ENCODE measurements around the gene MRPS18A. TPM values are rescaled to one million over a fixed set of nuclear protein-coding genes. Genes with fewer than 3 reads are reported as not detected.

The MRPS18A gene
- total and polyA plus RNA-seq, 9 of the 15 experiments (the other 6 are each of a cell fraction or from before 2014, with no cell fraction given): 87.5 to 243 (median 125) TPM

- 44% methylated on average over 12 of the region's 12 CpGs for WGBS (ENCODE audit: insufficient coverage, low coverage, missing lambda C conversion rate)
- peak overlapping the region; percentile 50; the same call in 1 of the 2 replicates for H2AFZ ChIP-seq (ENCODE audit: low read depth, low read length)
- BruUV-seq (replicated peaks): no TSS peak
- peak; percentile 7; the same call in 2 of the 3 replicates for ATAC-seq
- H4K20me1 ChIP-seq (replicated peaks; ENCODE audit: control insufficient read depth, insufficient read depth, low read length): no peaks in the 10 kb centered on the region
- H3K36me3 ChIP-seq (ENCODE audit: control insufficient read depth, insufficient read depth, low read length): no peaks in the 10 kb centered on the region
- no peak overlapping the region for H3K4me3 ChIP-seq
- POLR2A ChIA-PET: interaction anchor here (1.1 to 1.5 kb wide), 2 partner anchors 9 to 12 kb away, joined by 4 to 8 read pairs; no protein-coding TSS in a partner anchor
- H3K9me1 ChIP-seq (ENCODE audit: control insufficient read depth, insufficient read depth, low read length): no peaks in the 10 kb centered on the region
- H3K27ac ChIP-seq (ENCODE audit: extremely low read depth, low read depth, low read length): no peak overlapping the region
- FAIRE-seq: no peak
- H3K79me2 ChIP-seq (ENCODE audit: control insufficient read depth, insufficient read depth, low read length): no peaks in the 10 kb centered on the region
- no peaks in the 10 kb centered on the region for H3K27me3 ChIP-seq (ENCODE audit: control insufficient read depth in 2 of 2, insufficient read depth in 2 of 2, low read length in 2 of 2)
- CTCF ChIA-PET (ENCODE audit: low intra/inter-chr PET ratio): no interaction called here
- no peak overlapping the region for H3K4me2 ChIP-seq (ENCODE audit: insufficient read depth, low read length)
- intact Hi-C loops (cut with micrococcal nuclease): no loop called here
- no peaks in the 10 kb centered on the region for H3K9me3 ChIP-seq (replicated peaks; ENCODE audit: control insufficient read depth, insufficient read depth, low read depth, low read length)
- H3K9ac ChIP-seq (ENCODE audit: insufficient read depth in 1 of 2, low read depth in 2 of 2, low read length in 2 of 2): peak overlapping the region in 1 of 2 experiments; percentile 80; a peak in 2 of 4 replicates
- H3K4me1 ChIP-seq (replicated peaks in 1 of 2; ENCODE audit: control insufficient read depth in 2 of 2, insufficient read depth in 2 of 2, low read length in 2 of 2): peaks cover 26 to 28% of the 10 kb centered on the region in 2 experiments
- no peak for DNase-seq (ENCODE audit: extremely low read depth in 1 of 4, low spot score in 3 of 4)
- TF ChIP-seq DPF2 (IDR thresholded peaks at IDR 0.05) (no peak), BCL6 (CRISPR knock-in tag; IDR thresholded peaks at IDR 0.05) (no peak), ZNF197 (CRISPR knock-in tag; IDR thresholded peaks at IDR 0.05; ENCODE audit: low read depth) (no peak), HDAC8 (tag; IDR thresholded peaks at IDR 0.05) (no peak), PKNOX1 (IDR thresholded peaks at IDR 0.05) (no peak), ESRRB (CRISPR knock-in tag; IDR thresholded peaks at IDR 0.05; ENCODE audit: borderline replicate concordance) (no peak), TAF15 (IDR thresholded peaks at IDR 0.05; ENCODE audit: low read depth, low read length) (0 out of 2 replicates have a peak, but pooled peaks have one; percentile 53), ZHX1 (conservative IDR thresholded peaks at IDR 0.05; ENCODE audit: low read length) (no peak), ZNF766 (CRISPR knock-in tag; conservative IDR thresholded peaks at IDR 0.05) (0 out of 2 replicates have a peak, but pooled peaks have one; percentile 30), CBFA2T3 (IDR thresholded peaks at IDR 0.05) (no peak), KDM2B (CRISPR knock-in tag; IDR thresholded peaks at IDR 0.05) (no peak), GATA2 (CRISPR knock-in tag; IDR thresholded peaks at IDR 0.05) (no peak), ELK1 (CRISPR knock-in tag; IDR thresholded peaks at IDR 0.05) (no peak), GABPB2 (CRISPR knock-in tag; conservative IDR thresholded peaks at IDR 0.05) (no peak), NUFIP1 (IDR thresholded peaks at IDR 0.05; ENCODE audit: partially characterized antibody) (no peak)
- TF ChIP-seq, protein P1, sequence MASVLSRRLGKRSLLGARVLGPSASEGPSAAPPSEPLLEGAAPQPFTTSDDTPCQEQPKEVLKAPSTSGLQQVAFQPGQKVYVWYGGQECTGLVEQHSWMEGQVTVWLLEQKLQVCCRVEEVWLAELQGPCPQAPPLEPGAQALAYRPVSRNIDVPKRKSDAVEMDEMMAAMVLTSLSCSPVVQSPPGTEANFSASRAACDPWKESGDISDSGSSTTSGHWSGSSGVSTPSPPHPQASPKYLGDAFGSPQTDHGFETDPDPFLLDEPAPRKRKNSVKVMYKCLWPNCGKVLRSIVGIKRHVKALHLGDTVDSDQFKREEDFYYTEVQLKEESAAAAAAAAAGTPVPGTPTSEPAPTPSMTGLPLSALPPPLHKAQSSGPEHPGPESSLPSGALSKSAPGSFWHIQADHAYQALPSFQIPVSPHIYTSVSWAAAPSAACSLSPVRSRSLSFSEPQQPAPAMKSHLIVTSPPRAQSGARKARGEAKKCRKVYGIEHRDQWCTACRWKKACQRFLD (CRISPR knock-in tag; IDR thresholded peaks at IDR 0.05): 0 out of 2 replicates have a peak, but pooled peaks have one; percentile 31
- in situ Hi-C loops (cut with MboI): no loop called here
Measured at GRCh38 chr6:43717822-43718221, 30.2 kb upstream of the MRPS18A start.
